Gastroesophageal sphincter (tissue), 3 donors: ENCODE data around the gene SLC35G3.

Experiments used
- POLR2A ChIP-seq, 2 donors: fragments of 450-650 bp; IDR thresholded peaks; one replicate each; pipeline ENCODE4 v1.6.1; 2017; ENCODE audit warnings: antibody characterized with exemption in 2 of 2, mild to moderate bottlenecking in 2 of 2, moderate library complexity in 1 of 2
- TF ChIP-seq, protein P1 (sequence below), 4 experiments: fragments of 200-600 bp in 2 of 4; fragments of 450-650 bp in 2 of 4; sonication (generic) in 1 of 4; IDR thresholded peaks; one replicate each; pipeline ENCODE4 v1.5.1; 2017 to 2019; ENCODE audit warnings: antibody characterized with exemption in 4 of 4, mild to moderate bottlenecking in 2 of 4, moderate library complexity in 2 of 4

DNA sequence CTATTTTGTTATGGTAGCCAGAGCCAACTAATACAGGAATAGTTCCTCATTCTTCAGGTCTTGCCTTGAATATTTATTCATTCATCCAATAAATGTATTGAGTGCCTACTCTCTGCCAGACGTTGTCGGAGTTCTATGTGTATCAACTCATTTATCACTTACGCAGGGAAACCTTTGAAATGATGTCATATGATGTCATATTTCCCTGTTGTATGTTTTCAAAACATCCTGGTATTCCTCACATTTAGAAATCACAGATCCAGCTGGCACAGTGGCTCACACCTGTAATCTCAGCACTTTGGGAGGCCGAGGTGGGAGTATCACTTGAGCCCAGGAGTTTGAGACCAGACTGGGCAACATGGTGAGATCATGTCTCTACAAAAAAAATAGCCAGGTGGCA is 49.4 kb downstream of the SLC35G3 start:
- TF ChIP-seq, protein P1, sequence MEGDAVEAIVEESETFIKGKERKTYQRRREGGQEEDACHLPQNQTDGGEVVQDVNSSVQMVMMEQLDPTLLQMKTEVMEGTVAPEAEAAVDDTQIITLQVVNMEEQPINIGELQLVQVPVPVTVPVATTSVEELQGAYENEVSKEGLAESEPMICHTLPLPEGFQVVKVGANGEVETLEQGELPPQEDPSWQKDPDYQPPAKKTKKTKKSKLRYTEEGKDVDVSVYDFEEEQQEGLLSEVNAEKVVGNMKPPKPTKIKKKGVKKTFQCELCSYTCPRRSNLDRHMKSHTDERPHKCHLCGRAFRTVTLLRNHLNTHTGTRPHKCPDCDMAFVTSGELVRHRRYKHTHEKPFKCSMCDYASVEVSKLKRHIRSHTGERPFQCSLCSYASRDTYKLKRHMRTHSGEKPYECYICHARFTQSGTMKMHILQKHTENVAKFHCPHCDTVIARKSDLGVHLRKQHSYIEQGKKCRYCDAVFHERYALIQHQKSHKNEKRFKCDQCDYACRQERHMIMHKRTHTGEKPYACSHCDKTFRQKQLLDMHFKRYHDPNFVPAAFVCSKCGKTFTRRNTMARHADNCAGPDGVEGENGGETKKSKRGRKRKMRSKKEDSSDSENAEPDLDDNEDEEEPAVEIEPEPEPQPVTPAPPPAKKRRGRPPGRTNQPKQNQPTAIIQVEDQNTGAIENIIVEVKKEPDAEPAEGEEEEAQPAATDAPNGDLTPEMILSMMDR (IDR thresholded peaks at IDR 0.05): no peak
- no peak for TF ChIP-seq POLR2A (IDR thresholded peaks at IDR 0.05)
